NCI-H345 treated with DMSO at 0.1 percent for 48 hours (cell line): ENCODE measurements around the gene MYOZ3.
A peak's percentile ranks its signal among the peaks of the same experiment; 100 is the strongest.

Experiments used
- DNase-seq: peaks from one replicate; lab custom pipeline; 2025; ENCODE audit not compliant: unreplicated experiment; lab: John Stamatoyannopoulos, UW

MYOZ3 gene

GRCh38 chr5:150700246-150700593 is 39.2 kb downstream of the MYOZ3 start:
- DNase-seq = no peak

GRCh38 chr5:150700594-150701377 is 39.7 kb downstream of the MYOZ3 start, which contains the start of gene RBM22:
RBM22 (minus strand) TSS chr5:150701062; CDS start chr5:150700985, 77 bp downstream.
- peak; percentile 90 for DNase-seq

- no peak for DNase-seq
These were observed 42.7 kb downstream of the MYOZ3 start for GRCh38 chr5:150703762-150704161.

GRCh38 chr5:150706776-150707390 is 45.8 kb downstream of the MYOZ3 start:
- no peak for DNase-seq

GRCh38 chr5:150710165-150710564 is 49.1 kb downstream of the MYOZ3 start:
- no peak for DNase-seq

- no peak for DNase-seq
These were observed 62.8 kb downstream of the MYOZ3 start for GRCh38 chr5:150723845-150724244.
